Endothelial cell (in vitro differentiated cells): ENCODE measurements around the gene ANKH. TPM values are rescaled to one million over a fixed set of nuclear protein-coding genes. Genes with fewer than 3 reads are reported as not detected.

Source experiments
- DNase-seq: peaks from one replicate; pipeline ENCODE4 v3.0.0; 2021; ENCODE audit warnings: low spot score
- H3K27ac Mint-ChIP-seq: one replicate; pipeline ENCODE4 v1.8.0; 2021; ENCODE audit warnings: mixed read lengths, inconsistent platforms; ENCODE audit not compliant: unreplicated experiment
- H3K27me3 Mint-ChIP-seq: one replicate; pipeline ENCODE4 v1.8.0; 2021; ENCODE audit warnings: mild to moderate bottlenecking, moderate library complexity, mixed read lengths, inconsistent platforms; ENCODE audit not compliant: unreplicated experiment
- H3K36me3 Mint-ChIP-seq: one replicate; pipeline ENCODE4 v1.8.0; 2021; ENCODE audit warnings: mild to moderate bottlenecking, low read depth, mixed read lengths, inconsistent platforms; ENCODE audit not compliant: unreplicated experiment
- H3K4me1 Mint-ChIP-seq: one replicate; pipeline ENCODE4 v1.8.0; 2021; ENCODE audit warnings: mild to moderate bottlenecking, mixed read lengths, inconsistent platforms; ENCODE audit not compliant: unreplicated experiment
- H3K4me3 Mint-ChIP-seq: one replicate; pipeline ENCODE4 v1.8.0; 2021; ENCODE audit warnings: mild to moderate bottlenecking, mixed read lengths, inconsistent platforms; ENCODE audit not compliant: unreplicated experiment
- H3K9me3 Mint-ChIP-seq: one replicate; pipeline ENCODE4 v1.8.0; 2021; ENCODE audit warnings: mixed read lengths, inconsistent platforms; ENCODE audit not compliant: unreplicated experiment
- CTCF ChIP-seq: fragments of 200-600 bp; sonication (generic); IDR thresholded peaks from one replicate; pipeline ENCODE4 v1.5.0; 2021; ENCODE audit warnings: antibody characterized with exemption; ENCODE audit not compliant: unreplicated experiment
- total RNA-seq: library from RNA; stranded (reverse); fragmentation: NEBNext Ultra II Directional; extraction: Animal tissue kit (Norgen Biotek cat#: 25700); gene quantifications from one replicate; pipeline ENCODE4 v1.2.1, GENCODE V29; 2021; ENCODE audit not compliant: unreplicated experiment

The ANKH gene
- total RNA-seq, 1 donor from 2014 or later = 61.8 TPM

- no peak overlapping the region for H3K4me3 Mint-ChIP-seq
These were observed 103.7 kb downstream of the ANKH start for GRCh38 chr5:14767735-14768507.

GRCh38 chr5:14767053-14767452, 104.5 kb downstream of the ANKH start:
- Mint-ChIP-seq H3K36me3 (no peaks in the 10 kb centered on the region), H3K27me3 (no peaks in the 10 kb centered on the region), H3K27ac (no peak overlapping the region), H3K4me1 (no peaks in the 10 kb centered on the region), H3K4me3 (no peak overlapping the region), H3K9me3 (no peaks in the 10 kb centered on the region)
- DNase-seq = no peak
- no peak for TF ChIP-seq CTCF

More at GRCh38 chr5:14767735-14768507, 103.7 kb downstream of the ANKH start:
- no peaks in the 10 kb centered on the region for H3K9me3 Mint-ChIP-seq
- H3K27ac Mint-ChIP-seq = no peak overlapping the region
- H3K36me3 Mint-ChIP-seq = no peaks in the 10 kb centered on the region
- TF ChIP-seq CTCF = no peak
- DNase-seq = no peak
- no peaks in the 10 kb centered on the region for H3K4me1 Mint-ChIP-seq
- no peaks in the 10 kb centered on the region for H3K27me3 Mint-ChIP-seq

- Mint-ChIP-seq H3K4me1 (no peaks in the 10 kb centered on the region), H3K36me3 (no peaks in the 10 kb centered on the region), H3K27ac (no peak overlapping the region), H3K27me3 (peaks cover 2% of the 10 kb centered on the region), H3K4me3 (no peak overlapping the region), H3K9me3 (no peaks in the 10 kb centered on the region)
- no peak for DNase-seq
- TF ChIP-seq CTCF = no peak
These were observed 105.0 kb downstream of the ANKH start for GRCh38 chr5:14766584-14766983.

- no peak overlapping the region for H3K4me3 Mint-ChIP-seq
- H3K27ac Mint-ChIP-seq = no peak overlapping the region
- H3K27me3 Mint-ChIP-seq = peaks cover 3% of the 10 kb centered on the region
- H3K36me3 Mint-ChIP-seq = no peaks in the 10 kb centered on the region
- H3K9me3 Mint-ChIP-seq = no peaks in the 10 kb centered on the region
- no peak for DNase-seq
- H3K4me1 Mint-ChIP-seq = no peaks in the 10 kb centered on the region
- TF ChIP-seq CTCF = no peak
These were observed 106.0 kb downstream of the ANKH start for GRCh38 chr5:14765587-14765986.

- no peak for DNase-seq
- TF ChIP-seq CTCF = no peak
- no peaks in the 10 kb centered on the region for H3K9me3 Mint-ChIP-seq
- H3K4me3 Mint-ChIP-seq = no peak overlapping the region
- peaks cover 6% of the 10 kb centered on the region for H3K4me1 Mint-ChIP-seq
- H3K36me3 Mint-ChIP-seq = no peaks in the 10 kb centered on the region
- no peak overlapping the region for H3K27ac Mint-ChIP-seq
- peaks cover 3% of the 10 kb centered on the region for H3K27me3 Mint-ChIP-seq
These were observed 108.9 kb downstream of the ANKH start for GRCh38 chr5:14762549-14763216.
